Measurements from ENCODE around the gene MTMR4.
"Not testable (repeated sequence)": the region's sequence is repeated elsewhere in the genome, so short reads cannot be mapped to it uniquely, and the experiment has no call there.

MTMR4 gene

DNA sequence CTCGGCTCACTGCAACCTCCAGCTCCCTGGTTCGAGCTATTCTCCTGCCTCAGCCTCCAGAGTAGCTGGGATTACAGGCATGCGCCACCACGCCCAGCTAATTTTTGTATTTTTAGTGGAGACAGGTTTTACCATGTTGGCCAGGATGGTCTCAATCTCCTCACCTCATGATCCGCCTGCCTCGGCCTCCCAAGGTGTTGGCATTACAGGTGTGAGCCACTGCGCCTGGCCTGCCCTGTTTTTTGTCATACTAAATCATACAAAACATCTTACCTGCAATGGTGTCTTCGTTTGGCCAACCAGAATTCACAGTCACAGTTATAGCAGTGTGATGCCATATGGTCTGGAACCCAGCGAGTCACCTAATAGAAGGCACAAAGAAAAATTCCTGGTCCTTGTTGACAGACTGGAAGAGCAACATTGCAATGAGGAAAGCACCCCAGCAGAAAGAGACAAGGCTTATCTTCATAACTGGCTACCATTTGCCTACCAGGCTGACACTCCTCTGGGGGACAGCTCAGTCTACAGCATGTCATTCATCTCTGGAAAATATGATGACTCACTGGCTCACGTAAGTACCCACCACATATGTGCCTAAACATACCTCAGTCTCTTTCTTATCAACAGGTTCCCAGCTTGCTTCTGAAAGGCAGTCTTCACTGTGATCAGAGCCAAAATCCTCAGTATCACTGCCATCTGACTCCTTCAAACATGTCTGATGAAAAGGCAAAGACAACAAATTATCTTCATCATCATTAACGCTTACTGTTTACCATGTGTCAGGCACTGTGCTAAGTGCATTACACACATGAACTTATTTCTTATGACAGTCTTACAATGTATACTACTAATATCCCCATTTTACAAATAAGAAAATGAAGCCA is 22.0 kb downstream of the MTMR4 start:
- no peak for DNase-seq (ENCODE audit: low read depth in 3 of 3)

GRCh38 chr17:58491510-58492045 is 22.9 kb downstream of the MTMR4 start:
- no peak for DNase-seq (ENCODE audit: low read depth in 3 of 3)

GRCh38 chr17:58488428-58488890 is 26.0 kb downstream of the MTMR4 start:
- no peak for DNase-seq (ENCODE audit: low read depth in 3 of 3)

DNA sequence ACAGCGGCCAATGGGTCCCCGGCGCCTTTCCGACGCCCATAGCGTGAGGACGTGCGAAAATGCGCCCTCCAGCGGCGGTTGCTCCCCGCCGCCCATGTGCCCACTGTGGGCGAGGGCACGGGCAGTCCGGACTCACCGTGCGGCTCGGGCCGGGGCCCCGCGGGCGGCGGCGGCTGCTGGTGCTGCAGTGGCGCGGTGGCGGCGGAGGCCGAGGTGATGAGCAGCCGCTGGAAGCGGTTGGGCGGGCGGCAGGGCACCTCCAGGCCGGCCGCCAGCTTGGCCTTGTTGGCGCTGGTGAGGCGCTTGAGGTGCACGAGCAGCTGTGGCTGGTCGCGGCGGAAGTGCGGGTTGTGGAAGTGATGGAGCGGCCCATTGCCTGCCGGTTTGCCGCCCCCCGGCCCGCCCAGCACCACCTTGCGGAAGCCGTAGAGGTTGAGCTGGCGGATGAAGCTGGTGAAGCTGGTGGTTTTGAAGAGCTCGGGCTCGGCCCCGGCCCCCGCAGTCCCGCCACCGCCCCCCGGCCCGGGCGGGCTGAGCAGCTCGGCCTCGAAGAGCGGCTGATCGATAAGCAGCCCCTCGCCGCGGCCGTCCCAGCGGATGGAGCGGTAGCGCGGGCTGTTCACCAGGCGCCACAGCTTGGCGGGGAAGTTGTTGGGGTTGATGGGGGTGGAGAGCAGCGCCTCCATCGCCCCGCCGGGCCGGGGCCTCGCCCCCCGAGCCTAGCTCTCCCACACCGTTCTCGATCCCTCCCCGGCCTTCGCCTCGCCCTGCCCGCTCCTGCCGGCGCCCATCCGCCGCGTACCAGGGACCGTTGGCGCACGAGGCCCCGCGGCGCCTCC is 26.6 kb downstream of the MTMR4 start, which contains the start of gene HSF5:
TSS of gene HSF5 (minus strand) at position 820 of the 839 bp plus-strand sequence. CDS start at position 686, 134 bp downstream.
- DNase-seq (ENCODE audit: low read depth in 3 of 3), result peak; percentile 42 to 67 (median 47)

DNA sequence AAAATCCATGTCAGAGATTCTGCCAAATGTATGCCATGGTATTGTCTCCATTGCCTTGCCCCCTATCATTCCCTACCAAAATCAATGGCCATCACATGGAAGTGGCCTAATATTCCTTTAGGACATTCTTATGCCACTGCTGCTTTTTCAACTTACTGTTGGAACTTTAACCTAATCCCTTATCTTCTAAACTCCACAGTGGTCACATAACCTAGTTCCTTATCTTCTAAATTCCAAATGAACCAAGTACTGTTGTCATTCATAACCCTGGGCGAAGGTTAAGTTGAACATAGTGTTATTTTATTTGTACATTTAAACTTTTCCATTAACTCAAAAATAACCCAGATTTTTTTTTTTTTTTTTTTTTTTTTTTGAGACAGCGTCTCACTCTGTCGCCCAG is 29.8 kb downstream of the MTMR4 start:
- DNase-seq (ENCODE audit: low read depth in 3 of 3), result no peak

DNA sequence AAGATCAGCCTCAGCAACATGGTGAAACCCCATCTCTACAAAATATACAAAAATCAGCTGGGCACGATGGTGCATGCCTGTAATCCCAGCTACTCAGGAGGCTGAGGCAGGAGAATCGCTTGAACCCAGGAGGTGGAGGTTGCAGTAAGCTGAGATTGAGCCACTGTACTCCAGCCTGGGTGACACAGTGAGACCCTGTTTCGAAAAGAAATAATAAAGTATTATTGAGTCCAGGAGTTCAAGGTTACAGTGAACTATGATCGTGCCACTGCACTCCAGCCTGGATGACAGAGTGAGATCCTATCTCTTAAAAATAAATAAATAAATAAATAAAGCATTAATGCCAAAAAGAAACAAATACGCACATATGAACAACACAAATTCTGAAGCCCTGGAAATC is 32.6 kb downstream of the MTMR4 start:
- DNase-seq (ENCODE audit: low read depth in 3 of 3), result not testable (repeated sequence)

- DNase-seq (ENCODE audit: low read depth in 3 of 3), result no peak
Measured at GRCh38 chr17:58480090-58480489, 34.3 kb downstream of the MTMR4 start.

DNA sequence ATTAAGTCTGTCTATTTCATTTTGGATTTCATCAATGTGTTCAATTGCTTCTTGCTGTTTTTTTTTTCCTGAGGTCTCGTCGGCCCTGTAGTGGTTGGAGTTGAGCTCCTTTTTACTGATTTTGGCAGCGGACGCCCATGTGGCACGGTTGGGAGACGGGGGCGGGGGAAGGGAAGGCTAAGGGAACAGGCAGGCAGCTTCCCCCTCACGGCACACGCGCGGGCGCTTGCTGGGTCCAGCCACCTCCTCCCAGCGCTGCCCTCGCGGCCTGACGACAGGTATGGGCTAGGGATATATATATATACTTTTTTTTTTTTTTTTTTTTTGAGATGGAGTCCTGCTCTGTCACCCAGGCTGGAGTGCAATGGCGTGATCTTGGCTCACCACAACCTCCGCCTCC is 37.6 kb downstream of the MTMR4 start:
- DNase-seq (ENCODE audit: low read depth in 3 of 3), result no peak

GRCh38 chr17:58475985-58476384 is 38.5 kb downstream of the MTMR4 start:
- no peak for DNase-seq (ENCODE audit: low read depth in 3 of 3)

DNA sequence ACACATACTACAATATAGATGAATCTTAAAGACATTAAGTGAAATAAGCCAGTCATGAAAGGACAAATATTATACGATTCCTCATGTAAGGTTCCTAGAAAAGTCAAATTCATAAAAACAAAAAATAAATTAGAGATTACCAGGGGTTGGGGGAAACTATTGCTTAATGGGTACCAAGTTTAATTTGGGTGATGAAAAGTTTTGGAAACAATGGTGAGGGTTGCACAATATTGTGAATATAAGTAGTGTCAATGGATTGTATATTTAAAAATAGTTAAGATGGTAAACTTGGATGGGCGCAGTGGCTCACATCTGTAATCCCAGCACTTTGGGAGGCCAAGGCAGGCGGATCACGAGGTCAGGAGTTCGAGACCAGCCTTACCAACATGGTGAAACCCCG is 44.1 kb downstream of the MTMR4 start:
- no peak for DNase-seq (ENCODE audit: low read depth in 3 of 3)

GRCh38 chr17:58468944-58469343 is 45.5 kb downstream of the MTMR4 start:
- DNase-seq (ENCODE audit: low read depth in 3 of 3), result no peak

DNA sequence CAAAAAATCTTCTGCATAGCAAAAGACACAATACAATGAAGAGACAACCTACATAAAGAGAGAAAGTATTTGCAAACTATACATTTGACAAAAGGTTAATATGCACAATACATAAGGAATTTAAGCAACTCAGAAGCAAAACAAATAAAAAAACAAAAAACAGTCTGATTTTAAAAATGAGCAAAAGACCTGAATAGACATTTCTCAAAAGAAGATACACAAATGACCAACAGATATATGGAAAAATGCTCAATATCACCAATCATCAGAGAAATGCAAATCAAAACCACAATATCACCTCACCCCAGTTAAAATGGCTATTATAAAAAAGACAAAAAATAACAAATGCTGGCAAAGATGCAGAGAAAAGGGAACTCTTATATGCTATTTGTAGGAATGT is 58.9 kb downstream of the MTMR4 start:
- no peak for DNase-seq (ENCODE audit: low read depth in 3 of 3)

GRCh38 chr17:58452738-58453137 is 61.7 kb downstream of the MTMR4 start:
- no peak for DNase-seq (ENCODE audit: low read depth in 3 of 3)

GRCh38 chr17:58447039-58447975 is 67.1 kb downstream of the MTMR4 start:
- peak; percentile 43 to 71 (median 54) for DNase-seq (ENCODE audit: low read depth in 3 of 3)

DNA sequence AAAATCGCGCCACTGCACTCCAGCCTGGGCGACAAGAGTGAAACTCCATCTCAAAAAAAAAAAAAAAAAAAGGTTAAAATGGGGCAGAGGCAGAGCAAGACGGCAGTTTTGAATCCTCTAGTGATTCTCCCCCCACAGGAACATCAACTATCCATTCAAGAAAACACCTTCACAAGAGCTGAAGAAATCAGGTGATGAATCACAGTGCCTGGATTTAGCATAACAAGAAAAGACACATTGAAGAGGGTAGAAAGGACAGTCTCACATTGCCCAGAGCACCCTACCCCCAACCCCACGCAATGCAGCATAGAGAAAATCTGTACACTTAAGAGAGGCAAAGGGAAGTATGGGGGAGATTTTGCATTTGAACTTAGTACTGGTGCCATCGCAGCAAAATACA is 68.4 kb downstream of the MTMR4 start:
- DNase-seq (ENCODE audit: low read depth in 3 of 3), result no peak

All from stimulated activated CD4-positive, alpha-beta T cell treated with anti-CD3 and anti-CD28 coated beads, TNF-alpha, amount 100 ng/mL, for 24 hours (primary cell).